HEK293T (cell line): ENCODE measurements around the gene VWA8.
A peak's percentile ranks its signal among the peaks of the same experiment; 100 is the strongest.

Experiments used
- CTCF ChIA-PET: fragments of 350-600 bp; formaldehyde crosslinking; extraction: SDS; loops from one replicate; lab custom pipeline; 2021; ENCODE audit warnings: antibody characterized with exemption, inconsistent platforms; lab: Yijun Ruan, JAX
- POLR2A ChIA-PET: fragments of 350-600 bp; formaldehyde crosslinking; extraction: SDS; loops from one replicate; lab custom pipeline; 2020; ENCODE audit warnings: antibody characterized with exemption, inconsistent platforms; lab: Yijun Ruan, JAX
- DNase-seq: peaks from one replicate; pipeline ENCODE4 v3.0.0; 2012; ENCODE audit warnings: mixed read lengths; ENCODE audit errors: extremely low spot score
- ARNT ChIP-seq: fragments of 450-650 bp; IDR thresholded peaks from 2 replicates; pipeline ENCODE4 v1.6.1; 2017; ENCODE audit warnings: mild to moderate bottlenecking
- BHLHE40 ChIP-seq: fragments of 450-650 bp; IDR thresholded peaks from 2 replicates; pipeline ENCODE4 v1.6.1; 2016; ENCODE audit warnings: mild to moderate bottlenecking, moderate library complexity, borderline replicate concordance
- CTBP1 ChIP-seq: fragments of 450-650 bp; IDR thresholded peaks from 2 replicates; pipeline ENCODE4 v1.6.1; 2016; ENCODE audit warnings: borderline replicate concordance
- ELF4 ChIP-seq: fragments of 450-650 bp; IDR thresholded peaks from 2 replicates; pipeline ENCODE4 v1.6.1; 2017; ENCODE audit warnings: antibody characterized with exemption
- FOXA1 ChIP-seq: fragments of 450-650 bp; IDR thresholded peaks from 2 replicates; pipeline ENCODE4 v1.6.1; 2016; ENCODE audit warnings: mild to moderate bottlenecking
- FOXK2 ChIP-seq: fragments of 450-650 bp; IDR thresholded peaks from 2 replicates; pipeline ENCODE4 v1.6.1; 2016; ENCODE audit warnings: mild to moderate bottlenecking
- FOXM1 ChIP-seq: fragments of 450-650 bp; IDR thresholded peaks from 2 replicates; pipeline ENCODE4 v1.6.1; 2017; ENCODE audit warnings: mild to moderate bottlenecking, borderline replicate concordance
- HDGF ChIP-seq: fragments of 450-650 bp; IDR thresholded peaks from 2 replicates; pipeline ENCODE4 v1.6.1; 2017; ENCODE audit warnings: antibody characterized with exemption, borderline replicate concordance
- L3MBTL2 ChIP-seq: fragments of 450-650 bp; conservative IDR thresholded peaks from 2 replicates; pipeline ENCODE4 v1.6.1; 2016; ENCODE audit warnings: mild to moderate bottlenecking
- LEF1 ChIP-seq: fragments of 450-650 bp; IDR thresholded peaks from 2 replicates; pipeline ENCODE4 v1.6.1; 2017; ENCODE audit warnings: mild to moderate bottlenecking, borderline replicate concordance
- NFRKB ChIP-seq: fragments of 450-650 bp; IDR thresholded peaks from 2 replicates; pipeline ENCODE4 v1.6.1; 2016; ENCODE audit warnings: mild to moderate bottlenecking, moderate library complexity
- SP1 ChIP-seq: fragments of 450-650 bp; IDR thresholded peaks from 2 replicates; pipeline ENCODE4 v1.6.1; 2017
- SUZ12 ChIP-seq: fragments of 450-650 bp; IDR thresholded peaks from 2 replicates; pipeline ENCODE4 v1.6.1; 2016; ENCODE audit warnings: mild to moderate bottlenecking
- TARDBP ChIP-seq: fragments of 450-650 bp; IDR thresholded peaks from 2 replicates; pipeline ENCODE4 v1.6.1; 2016
- ZNF384 ChIP-seq: fragments of 450-650 bp; IDR thresholded peaks from 2 replicates; pipeline ENCODE4 v1.6.1; 2016
- TF ChIP-seq, protein P1 (sequence below): fragments of 450-650 bp; IDR thresholded peaks from 2 replicates; pipeline ENCODE4 v1.6.1; 2016

Gene VWA8

DNA sequence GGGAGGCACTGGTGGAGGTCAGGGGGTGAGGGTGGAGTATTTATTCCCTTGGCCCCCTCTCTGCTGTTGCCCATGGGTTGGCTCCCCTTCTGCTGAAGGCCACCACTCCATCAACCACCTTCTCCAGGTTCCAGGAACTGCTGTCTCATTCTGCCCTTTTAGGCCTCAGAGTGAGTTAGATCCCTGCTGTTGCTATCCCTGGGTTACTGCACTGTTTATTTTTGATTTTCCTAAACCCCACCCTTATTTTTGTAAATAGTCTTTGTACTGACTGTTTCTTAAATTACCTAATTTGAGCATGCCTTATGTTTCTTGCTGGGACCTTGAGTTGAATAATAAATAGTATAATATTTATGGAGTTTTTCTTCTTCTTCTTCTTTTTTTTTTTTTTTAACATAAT is 370.8 kb downstream of the VWA8 start:
- ChIA-PET POLR2A (no interaction called here), CTCF (no interaction called here)
- TF ChIP-seq SUZ12, result no peak
- TF ChIP-seq FOXK2, result no peak
- TF ChIP-seq, protein P1, sequence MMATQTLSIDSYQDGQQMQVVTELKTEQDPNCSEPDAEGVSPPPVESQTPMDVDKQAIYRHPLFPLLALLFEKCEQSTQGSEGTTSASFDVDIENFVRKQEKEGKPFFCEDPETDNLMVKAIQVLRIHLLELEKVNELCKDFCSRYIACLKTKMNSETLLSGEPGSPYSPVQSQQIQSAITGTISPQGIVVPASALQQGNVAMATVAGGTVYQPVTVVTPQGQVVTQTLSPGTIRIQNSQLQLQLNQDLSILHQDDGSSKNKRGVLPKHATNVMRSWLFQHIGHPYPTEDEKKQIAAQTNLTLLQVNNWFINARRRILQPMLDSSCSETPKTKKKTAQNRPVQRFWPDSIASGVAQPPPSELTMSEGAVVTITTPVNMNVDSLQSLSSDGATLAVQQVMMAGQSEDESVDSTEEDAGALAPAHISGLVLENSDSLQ, result no peak
- no peak for TF ChIP-seq ZNF384
- no peak for TF ChIP-seq LEF1
- TF ChIP-seq FOXA1, result no peak
- no peak for TF ChIP-seq FOXM1
- no peak for TF ChIP-seq L3MBTL2
- no peak for TF ChIP-seq TARDBP
- no peak for TF ChIP-seq CTBP1
- TF ChIP-seq SP1, result no peak
- no peak for DNase-seq

DNA sequence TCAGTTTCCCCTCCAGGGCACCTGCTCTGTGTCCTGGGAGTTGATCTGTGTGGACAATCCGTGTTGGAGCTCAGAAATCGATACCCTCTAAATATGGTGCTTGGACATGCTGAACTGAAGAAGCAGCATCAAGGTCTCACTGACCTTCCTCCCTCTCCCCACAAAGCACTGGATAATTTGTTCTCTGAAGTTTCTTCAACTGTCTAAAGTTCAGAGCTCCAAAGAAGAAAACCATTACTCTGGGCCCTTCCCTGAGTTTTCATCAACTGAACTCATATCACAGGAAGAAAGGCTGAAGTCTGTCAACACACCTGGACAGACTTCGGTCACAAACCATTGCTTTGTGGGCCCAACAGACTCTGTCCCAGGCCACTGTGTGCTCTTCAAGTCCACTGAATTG is 371.5 kb downstream of the VWA8 start:
- ChIA-PET CTCF (no interaction called here), POLR2A (no interaction called here)
- no peak for DNase-seq
- TF ChIP-seq FOXM1 (no peak), FOXK2 (no peak), BHLHE40 (no peak), FOXA1 (no peak), CTBP1 (no peak), NFRKB (no peak), ZNF384 (no peak), LEF1 (no peak), L3MBTL2 (no peak), SP1 (no peak), SUZ12 (no peak), TARDBP (no peak), ELF4 (no peak), HDGF (no peak), ARNT (no peak)
- TF ChIP-seq, protein P1, result no peak

DNA sequence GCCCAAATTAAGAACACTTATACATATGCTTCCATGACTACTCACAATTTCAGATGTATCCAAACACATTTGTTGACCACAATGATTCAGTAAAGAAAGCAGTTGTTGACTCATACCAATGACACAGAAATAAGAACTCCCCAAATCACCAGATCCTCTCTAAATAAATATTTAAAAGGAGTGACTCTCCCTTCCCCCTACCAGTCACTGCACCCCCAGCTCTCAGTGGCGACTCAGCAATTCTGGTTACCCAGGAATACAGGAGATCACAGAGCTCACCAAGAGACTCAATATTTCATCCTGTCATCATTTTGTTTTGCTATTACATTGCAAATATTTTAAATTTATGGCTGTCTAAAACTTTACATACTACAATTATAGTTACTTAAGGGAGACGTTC is 372.0 kb downstream of the VWA8 start:
- TF ChIP-seq NFRKB (no peak), FOXK2 (no peak), ZNF384 (no peak), CTBP1 (no peak), HDGF (no peak), SUZ12 (no peak), L3MBTL2 (no peak), TARDBP (no peak), LEF1 (no peak), FOXM1 (no peak), ELF4 (no peak), ARNT (no peak), FOXA1 (no peak)
- TF ChIP-seq, protein P1, result no peak
- DNase-seq, result no peak
- POLR2A ChIA-PET, result no interaction called here
- CTCF ChIA-PET, result no interaction called here

DNA sequence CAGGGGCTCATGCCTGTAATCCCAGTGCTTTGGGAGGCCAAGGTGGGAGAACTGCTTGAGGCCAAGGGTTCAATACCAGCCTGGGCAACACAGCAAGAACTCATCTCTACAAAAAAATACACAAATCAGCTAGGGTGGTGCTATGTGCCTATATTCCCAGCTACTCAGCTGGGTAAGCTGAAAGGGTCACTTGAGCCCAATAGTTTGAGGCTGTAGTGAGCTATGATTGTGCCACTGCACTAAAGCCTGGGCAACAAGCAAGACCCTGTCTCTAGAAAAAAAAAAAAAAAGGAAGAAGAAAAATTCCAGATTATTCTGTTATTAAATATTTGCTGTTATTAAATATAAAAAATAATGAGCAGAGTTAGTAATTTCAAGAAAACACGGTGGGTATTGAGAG is 372.5 kb downstream of the VWA8 start:
- no peak for DNase-seq
- ChIA-PET CTCF (no interaction called here), POLR2A (no interaction called here)
- no peak for TF ChIP-seq FOXK2
- TF ChIP-seq ZNF384, result no peak
- TF ChIP-seq NFRKB, result no peak
- no peak for TF ChIP-seq LEF1

DNA sequence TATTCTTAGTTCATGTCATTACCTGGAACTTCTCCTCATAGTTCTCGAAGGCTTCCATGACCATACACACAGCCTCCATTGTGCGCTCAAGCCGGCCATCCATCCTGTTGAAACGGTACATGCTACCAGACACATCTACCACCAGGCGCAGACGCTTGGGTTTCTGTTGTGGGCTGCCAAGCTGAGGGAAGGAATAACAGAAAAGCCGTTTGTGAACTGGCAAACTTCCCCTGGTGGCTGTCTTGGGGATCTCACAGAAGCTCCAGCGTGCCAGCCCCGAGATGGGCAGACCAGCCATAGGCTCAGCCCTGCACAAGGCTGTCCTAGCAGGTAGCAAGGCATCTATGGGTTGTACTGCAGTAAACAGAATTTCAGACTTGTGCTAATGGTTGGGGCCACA is 373.4 kb downstream of the VWA8 start:
- POLR2A ChIA-PET, result no interaction called here
- TF ChIP-seq FOXK2 (no peak), BHLHE40 (no peak), SUZ12 (no peak), CTBP1 (no peak), L3MBTL2 (no peak), ELF4 (no peak), NFRKB (no peak), FOXM1 (no peak), ARNT (no peak), FOXA1 (no peak), HDGF (no peak), SP1 (no peak)
- TF ChIP-seq, protein P1, result no peak
- CTCF ChIA-PET, result no interaction called here
- peak; percentile 12 for DNase-seq

DNA sequence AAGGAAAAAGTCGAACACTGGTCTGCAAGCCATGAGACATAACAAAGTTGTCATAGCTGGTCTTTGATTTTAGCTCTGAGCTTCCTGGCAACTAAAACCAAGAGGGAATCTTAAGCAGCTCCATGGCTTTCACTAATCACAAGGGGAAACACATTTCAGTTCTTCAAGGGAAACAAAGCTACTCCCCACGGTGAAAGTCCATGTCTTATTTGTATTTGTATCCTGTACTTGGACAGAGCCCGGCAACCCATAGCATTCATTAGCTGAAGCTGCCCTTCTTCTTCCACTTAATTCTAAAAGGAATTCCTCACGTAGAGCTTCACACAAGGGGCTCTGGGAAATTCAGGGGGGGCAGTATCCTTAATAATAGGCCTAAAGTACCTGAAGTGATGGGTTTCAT is 374.7 kb downstream of the VWA8 start:
- no peak for DNase-seq
- CTCF ChIA-PET, result no interaction called here
- TF ChIP-seq L3MBTL2 (no peak), ZNF384 (no peak), FOXM1 (no peak), TARDBP (no peak), ARNT (no peak), NFRKB (no peak), LEF1 (no peak), BHLHE40 (no peak), SUZ12 (no peak), FOXK2 (no peak), CTBP1 (no peak)
- TF ChIP-seq, protein P1, result no peak
- POLR2A ChIA-PET, result no interaction called here
